Activated naive CD4-positive, alpha-beta T cell treated with Interleukin-2 at 50 U/mL for 16 hours (primary cell): ENCODE data around the gene VEGFA.

Experiments
- DNase-seq: peaks from one replicate; pipeline ENCODE4 v3.0.0-alpha.2; 2020

The VEGFA gene

GRCh38 chr6:43788301-43788700, 18.3 kb downstream of the VEGFA start:
- no peak for DNase-seq

GRCh38 chr6:43789447-43789846, 19.4 kb downstream of the VEGFA start:
- no peak for DNase-seq

- no peak for DNase-seq
Observed at GRCh38 chr6:43790031-43790430, 20.0 kb downstream of the VEGFA start.

GRCh38 chr6:43791745-43792422, 21.9 kb downstream of the VEGFA start:
- DNase-seq = no peak

- DNase-seq = no peak
Observed at GRCh38 chr6:43793154-43793874, 23.3 kb downstream of the VEGFA start.

GRCh38 chr6:43793875-43794242, 23.8 kb downstream of the VEGFA start:
- DNase-seq = no peak

GRCh38 chr6:43795421-43795820, 25.4 kb downstream of the VEGFA start:
- DNase-seq = no peak

- no peak for DNase-seq
Observed at GRCh38 chr6:43796168-43796567, 26.2 kb downstream of the VEGFA start.

- no peak for DNase-seq
Observed at GRCh38 chr6:43796903-43797890, 27.2 kb downstream of the VEGFA start.

- no peak for DNase-seq
Observed at GRCh38 chr6:43797919-43798318, 27.9 kb downstream of the VEGFA start.

GRCh38 chr6:43798688-43799444, 28.9 kb downstream of the VEGFA start:
- DNase-seq = no peak

- no peak for DNase-seq
Observed at GRCh38 chr6:43799551-43800297, 29.7 kb downstream of the VEGFA start.

GRCh38 chr6:43800298-43800623, 30.2 kb downstream of the VEGFA start:
- DNase-seq = no peak

- DNase-seq = no peak
Observed at GRCh38 chr6:43800746-43801494, 30.9 kb downstream of the VEGFA start.

GRCh38 chr6:43801495-43802181, 31.6 kb downstream of the VEGFA start:
- DNase-seq = no peak

GRCh38 chr6:43803055-43803782, 33.2 kb downstream of the VEGFA start:
- DNase-seq = no peak

GRCh38 chr6:43803783-43804549, 34.0 kb downstream of the VEGFA start:
- DNase-seq = no peak

- no peak for DNase-seq
Observed at GRCh38 chr6:43804550-43805223, 34.7 kb downstream of the VEGFA start.

GRCh38 chr6:43805699-43806042, 35.7 kb downstream of the VEGFA start:
- DNase-seq = no peak
